ENCODE results near the gene DTD1. TPM values are rescaled to one million over a fixed set of nuclear protein-coding genes. Genes with fewer than 3 reads are reported as not detected.

DTD1 gene
- total RNA-seq, 4 donors from 2014 or later, result 27.3 to 54.0 (median 35.2) TPM

DNA sequence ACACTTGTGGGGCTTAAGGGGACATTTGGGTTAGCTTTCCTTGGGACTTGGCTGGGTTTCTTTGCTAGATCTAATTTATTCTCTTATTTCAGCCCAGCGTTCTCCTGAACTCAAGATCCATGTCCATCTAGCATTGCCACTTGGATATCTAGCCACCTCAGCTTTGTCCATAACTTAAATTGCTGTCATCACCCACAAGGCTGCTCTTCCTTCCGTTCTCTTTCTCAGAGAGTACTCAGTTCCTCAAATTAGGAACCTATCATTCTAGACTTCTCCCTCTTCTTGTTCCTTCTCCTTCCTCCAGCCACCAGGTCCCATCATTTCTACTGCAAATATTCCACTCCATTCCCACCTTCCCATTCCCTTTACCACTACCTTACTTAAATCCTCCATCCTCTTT lies 16.3 kb upstream of the DTD1 start:
- H3K27ac ChIP-seq, result no peak overlapping the region
- H3K36me3 ChIP-seq, result peaks cover 0 to 31% (median 14%) of the 10 kb centered on the region in 3 donors
- no peak for DNase-seq
- H3K27me3 ChIP-seq, result no peaks in the 10 kb centered on the region
- TF ChIP-seq POLR2A (IDR thresholded peaks at IDR 0.05), result no peak
- TF ChIP-seq, protein P1, sequence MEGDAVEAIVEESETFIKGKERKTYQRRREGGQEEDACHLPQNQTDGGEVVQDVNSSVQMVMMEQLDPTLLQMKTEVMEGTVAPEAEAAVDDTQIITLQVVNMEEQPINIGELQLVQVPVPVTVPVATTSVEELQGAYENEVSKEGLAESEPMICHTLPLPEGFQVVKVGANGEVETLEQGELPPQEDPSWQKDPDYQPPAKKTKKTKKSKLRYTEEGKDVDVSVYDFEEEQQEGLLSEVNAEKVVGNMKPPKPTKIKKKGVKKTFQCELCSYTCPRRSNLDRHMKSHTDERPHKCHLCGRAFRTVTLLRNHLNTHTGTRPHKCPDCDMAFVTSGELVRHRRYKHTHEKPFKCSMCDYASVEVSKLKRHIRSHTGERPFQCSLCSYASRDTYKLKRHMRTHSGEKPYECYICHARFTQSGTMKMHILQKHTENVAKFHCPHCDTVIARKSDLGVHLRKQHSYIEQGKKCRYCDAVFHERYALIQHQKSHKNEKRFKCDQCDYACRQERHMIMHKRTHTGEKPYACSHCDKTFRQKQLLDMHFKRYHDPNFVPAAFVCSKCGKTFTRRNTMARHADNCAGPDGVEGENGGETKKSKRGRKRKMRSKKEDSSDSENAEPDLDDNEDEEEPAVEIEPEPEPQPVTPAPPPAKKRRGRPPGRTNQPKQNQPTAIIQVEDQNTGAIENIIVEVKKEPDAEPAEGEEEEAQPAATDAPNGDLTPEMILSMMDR (IDR thresholded peaks at IDR 0.05), result no peak
- peaks cover 3 to 19% (median 9%) of the 10 kb centered on the region in 3 donors for H3K4me1 ChIP-seq
- no peak overlapping the region for H3K4me3 ChIP-seq
- intact Hi-C loops (cut with DNase I), result no loop called here
- H3K9me3 ChIP-seq, result no peaks in the 10 kb centered on the region
- WGBS, 2 donors, result 84 to 88% methylated on average over 2 of the region's 2 CpGs

DNA sequence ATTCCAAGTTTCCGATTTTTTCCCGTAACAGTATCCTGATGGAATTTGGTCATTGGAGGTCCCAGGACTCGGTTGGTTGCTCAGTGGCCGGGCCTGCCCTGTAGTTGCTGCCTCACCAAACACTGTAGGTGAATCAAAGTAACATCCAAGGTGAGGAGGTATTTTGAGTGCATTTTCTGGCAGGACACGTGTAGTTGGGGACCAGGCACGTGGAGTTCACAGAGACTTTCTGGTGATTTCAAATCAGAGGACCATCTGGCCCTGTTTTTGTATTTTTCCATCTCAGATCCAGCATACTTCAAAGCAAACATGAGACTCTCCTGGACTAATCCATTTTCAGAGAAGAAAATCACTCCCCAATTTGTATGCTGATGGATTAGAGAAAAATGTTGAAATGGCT lies 9.9 kb upstream of the DTD1 start:
- WGBS, 2 donors, result 70 to 85% methylated on average over 6 of the region's 6 CpGs
- TF ChIP-seq POLR2A (IDR thresholded peaks at IDR 0.05), result no peak
- TF ChIP-seq, protein P1 (IDR thresholded peaks at IDR 0.05), result no peak
- intact Hi-C loops (cut with DNase I), result no loop called here
- H3K27ac ChIP-seq, result no peak overlapping the region
- no peaks in the 10 kb centered on the region for H3K9me3 ChIP-seq
- H3K36me3 ChIP-seq, result no peaks in the 10 kb centered on the region
- DNase-seq, result no peak
- no peak overlapping the region for H3K4me3 ChIP-seq
- H3K4me1 ChIP-seq, result no peaks in the 10 kb centered on the region
- H3K27me3 ChIP-seq, result no peaks in the 10 kb centered on the region

DNA sequence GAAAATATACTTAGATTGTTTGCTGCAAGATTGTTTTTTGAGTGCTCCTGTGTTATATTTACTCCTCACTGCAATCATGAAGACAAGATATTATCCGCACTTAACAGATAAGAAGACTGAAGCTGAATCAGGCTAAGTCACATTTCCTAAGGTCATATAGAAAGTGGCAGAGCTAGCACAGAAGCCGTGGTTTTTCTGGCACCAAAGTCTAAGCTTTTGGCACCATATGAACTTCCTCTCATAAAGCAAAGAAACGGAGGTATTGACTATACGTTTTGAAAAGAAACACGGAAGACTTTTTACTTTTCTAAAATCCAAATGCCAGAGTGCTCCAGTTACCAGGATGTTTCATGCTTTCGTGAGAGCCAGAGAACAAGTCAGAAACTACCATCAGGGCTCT lies 9.3 kb upstream of the DTD1 start:
- no peak for DNase-seq
- 59 to 66% methylated on average over 6 of the region's 6 CpGs for WGBS, 2 donors
- Histone ChIP-seq H3K4me1 (no peaks in the 10 kb centered on the region), H3K36me3 (no peaks in the 10 kb centered on the region), H3K27ac (no peak overlapping the region), H3K27me3 (no peaks in the 10 kb centered on the region), H3K4me3 (no peak overlapping the region), H3K9me3 (no peaks in the 10 kb centered on the region)
- TF ChIP-seq, protein P1 (IDR thresholded peaks at IDR 0.05), result no peak
- TF ChIP-seq POLR2A (IDR thresholded peaks at IDR 0.05), result no peak
- intact Hi-C loops (cut with DNase I), result no loop called here

GRCh38 chr20:18580012-18580411 lies 7.8 kb upstream of the DTD1 start:
- no peaks in the 10 kb centered on the region for H3K4me1 ChIP-seq
- no peaks in the 10 kb centered on the region for H3K9me3 ChIP-seq
- no peaks in the 10 kb centered on the region for H3K36me3 ChIP-seq
- H3K27me3 ChIP-seq, result no peaks in the 10 kb centered on the region
- H3K27ac ChIP-seq, result no peak overlapping the region
- WGBS, 2 donors, result 85 to 86% methylated on average over 4 of the region's 4 CpGs
- intact Hi-C loops (cut with DNase I), result no loop called here
- TF ChIP-seq, protein P1 (IDR thresholded peaks at IDR 0.05), result no peak
- no peak for TF ChIP-seq POLR2A (IDR thresholded peaks at IDR 0.05)
- no peak for DNase-seq
- no peak overlapping the region for H3K4me3 ChIP-seq

DNA sequence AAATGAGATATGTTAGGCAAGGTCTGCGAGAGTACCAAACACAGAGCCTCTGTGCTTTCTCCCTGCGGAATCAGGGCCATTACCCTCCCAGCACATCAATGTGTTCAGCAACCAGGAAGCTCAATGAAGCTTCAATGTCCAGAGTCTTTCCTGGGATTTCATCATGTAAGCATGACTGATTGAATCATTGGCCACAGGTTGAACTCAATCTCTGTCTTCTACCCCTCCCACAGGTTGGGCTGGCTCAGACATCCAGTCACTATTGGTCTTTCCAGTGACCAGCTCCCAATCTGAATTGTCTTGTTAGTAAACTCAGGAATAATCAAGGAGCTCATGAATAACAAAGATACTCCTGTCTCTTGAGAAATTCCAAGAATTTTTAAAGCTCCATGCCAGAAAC lies 2.7 kb upstream of the DTD1 start:
- H3K4me3 ChIP-seq, result no peak overlapping the region
- WGBS, 2 donors, result 86 to 96% methylated on average over 2 of the region's 2 CpGs
- DNase-seq, result no peak
- intact Hi-C loops (cut with DNase I), result no loop called here
- H3K27ac ChIP-seq, result no peak overlapping the region
- TF ChIP-seq, protein P1 (IDR thresholded peaks at IDR 0.05), result no peak
- TF ChIP-seq POLR2A (IDR thresholded peaks at IDR 0.05), result no peak
- H3K27me3 ChIP-seq, result no peaks in the 10 kb centered on the region
- peaks cover 0 to 17% (median 6%) of the 10 kb centered on the region in 3 donors for H3K4me1 ChIP-seq
- no peaks in the 10 kb centered on the region for H3K36me3 ChIP-seq
- no peaks in the 10 kb centered on the region for H3K9me3 ChIP-seq

All from esophagus squamous epithelium (tissue), 5 donors.